MM.1S (cell line): ENCODE measurements around the gene SCGB1A1.

ENCODE experiments used
- DNase-seq: peaks from one replicate; pipeline ENCODE4 v3.0.0-alpha.2; 2015
- H2AFZ ChIP-seq: fragments of 300-600 bp; sonication (generic); 2 replicates; pipeline ENCODE4 v1.6.0; 2016; ENCODE audit warnings: antibody characterized with exemption, low read length
- H3F3A ChIP-seq: fragments of 300-600 bp; sonication (generic); 2 replicates; pipeline ENCODE4 v1.6.1; 2016; ENCODE audit warnings: mild to moderate bottlenecking, antibody characterized with exemption, low read length, moderate library complexity, mixed read lengths; ENCODE audit not compliant: insufficient read depth
- H3K27ac ChIP-seq: fragments of 300-600 bp; sonication (generic); 2 replicates; pipeline ENCODE4 v1.5.1; 2016; ENCODE audit warnings: mild to moderate bottlenecking, low read length
- H3K27me3 ChIP-seq: fragments of 300-600 bp; sonication (generic); replicated peaks from 2 replicates; pipeline ENCODE4 v1.6.0; 2016; ENCODE audit warnings: low read length; ENCODE audit not compliant: insufficient read depth
- H3K36me3 ChIP-seq: fragments of 300-600 bp; sonication (generic); replicated peaks from 2 replicates; pipeline ENCODE4 v1.6.1; 2016; ENCODE audit warnings: mild to moderate bottlenecking, low read length, mixed read lengths; ENCODE audit not compliant: insufficient read depth
- H3K4me1 ChIP-seq: fragments of 300-600 bp; sonication (generic); 2 replicates; pipeline ENCODE4 v1.6.1; 2016; ENCODE audit warnings: low read length, mixed read lengths
- H3K4me2 ChIP-seq: fragments of 300-600 bp; sonication (generic); 2 replicates; pipeline ENCODE4 v1.6.0; 2016; ENCODE audit warnings: low read depth, low read length
- H3K4me3 ChIP-seq: fragments of 300-600 bp; sonication (generic); 2 replicates; pipeline ENCODE4 v1.5.1; 2016; ENCODE audit warnings: low read length, mixed read lengths
- H3K79me2 ChIP-seq: fragments of 300-600 bp; sonication (generic); 2 replicates; pipeline ENCODE4 v1.6.1; 2016; ENCODE audit warnings: mixed run types, low read length, mixed read lengths
- H3K9ac ChIP-seq: fragments of 300-600 bp; sonication (generic); 2 replicates; pipeline ENCODE4 v1.6.1; 2016; ENCODE audit warnings: low read length, mixed read lengths
- H3K9me2 ChIP-seq: fragments of 300-600 bp; sonication (generic); replicated peaks from 2 replicates; pipeline ENCODE4 v1.6.1; 2016; ENCODE audit warnings: mild to moderate bottlenecking, low read length, mixed read lengths; ENCODE audit not compliant: insufficient read depth
- H3K9me3 ChIP-seq: fragments of 300-600 bp; sonication (generic); replicated peaks from 2 replicates; pipeline ENCODE4 v1.6.1; 2016; ENCODE audit warnings: mild to moderate bottlenecking, low read length, mixed read lengths; ENCODE audit not compliant: insufficient read depth
- H4K20me1 ChIP-seq: fragments of 300-600 bp; sonication (generic); 2 replicates; pipeline ENCODE4 v1.6.1; 2016; ENCODE audit warnings: mild to moderate bottlenecking, low read length, moderate library complexity, mixed read lengths; ENCODE audit not compliant: insufficient read depth
- EZH2 ChIP-seq: fragments of 300-600 bp; sonication (generic); optimal IDR thresholded peaks from 2 replicates; pipeline ENCODE3; 2017; ENCODE audit warnings: low read depth, mild to moderate bottlenecking, antibody characterized with exemption, low read length, mixed read lengths
- EZH2phosphoT487 ChIP-seq: fragments of 300-600 bp; sonication (generic); IDR thresholded peaks from 2 replicates; pipeline ENCODE4 v1.6.1; 2018; ENCODE audit warnings: antibody characterized with exemption, low read length
- TF ChIP-seq, protein P1 (sequence below): fragments of 300-600 bp; sonication (generic); IDR thresholded peaks from 2 replicates; pipeline ENCODE4 v1.5.1; 2016; ENCODE audit warnings: antibody characterized with exemption, low read length, mixed read lengths

SCGB1A1 gene

GRCh38 chr11:62432695-62433094 lies 13.9 kb downstream of the SCGB1A1 start:
- no peak for DNase-seq
- no peak overlapping the region for H3K27ac ChIP-seq

GRCh38 chr11:62433141-62433903 lies 14.5 kb downstream of the SCGB1A1 start:
- peaks cover 4% of the 10 kb centered on the region; the same call in 1 of the 2 replicates for H3F3A ChIP-seq
- no peak overlapping the region for H3K27ac ChIP-seq
- DNase-seq: no peak
- no peaks in the 10 kb centered on the region for H3K9me2 ChIP-seq
- no peak overlapping the region for H3K9ac ChIP-seq
- H3K27me3 ChIP-seq: no peaks in the 10 kb centered on the region
- no peak overlapping the region for H3K4me2 ChIP-seq
- H3K79me2 ChIP-seq: no peaks in the 10 kb centered on the region
- H2AFZ ChIP-seq: no peak overlapping the region
- TF ChIP-seq, protein P1, sequence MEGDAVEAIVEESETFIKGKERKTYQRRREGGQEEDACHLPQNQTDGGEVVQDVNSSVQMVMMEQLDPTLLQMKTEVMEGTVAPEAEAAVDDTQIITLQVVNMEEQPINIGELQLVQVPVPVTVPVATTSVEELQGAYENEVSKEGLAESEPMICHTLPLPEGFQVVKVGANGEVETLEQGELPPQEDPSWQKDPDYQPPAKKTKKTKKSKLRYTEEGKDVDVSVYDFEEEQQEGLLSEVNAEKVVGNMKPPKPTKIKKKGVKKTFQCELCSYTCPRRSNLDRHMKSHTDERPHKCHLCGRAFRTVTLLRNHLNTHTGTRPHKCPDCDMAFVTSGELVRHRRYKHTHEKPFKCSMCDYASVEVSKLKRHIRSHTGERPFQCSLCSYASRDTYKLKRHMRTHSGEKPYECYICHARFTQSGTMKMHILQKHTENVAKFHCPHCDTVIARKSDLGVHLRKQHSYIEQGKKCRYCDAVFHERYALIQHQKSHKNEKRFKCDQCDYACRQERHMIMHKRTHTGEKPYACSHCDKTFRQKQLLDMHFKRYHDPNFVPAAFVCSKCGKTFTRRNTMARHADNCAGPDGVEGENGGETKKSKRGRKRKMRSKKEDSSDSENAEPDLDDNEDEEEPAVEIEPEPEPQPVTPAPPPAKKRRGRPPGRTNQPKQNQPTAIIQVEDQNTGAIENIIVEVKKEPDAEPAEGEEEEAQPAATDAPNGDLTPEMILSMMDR: no peak
- TF ChIP-seq EZH2: no peak
- no peak for TF ChIP-seq EZH2phosphoT487
- 0 out of 2 replicates have a peak, but pooled peaks cover 4% of the 10 kb centered on the region for H3K4me1 ChIP-seq
- H3K36me3 ChIP-seq: no peaks in the 10 kb centered on the region
- no peaks in the 10 kb centered on the region for H4K20me1 ChIP-seq
- H3K9me3 ChIP-seq: no peaks in the 10 kb centered on the region
- H3K4me3 ChIP-seq: no peak overlapping the region

More at GRCh38 chr11:62432695-62433094, 13.9 kb downstream of the SCGB1A1 start:
- Histone ChIP-seq H3K4me1 (peaks cover 7% of the 10 kb centered on the region; the same call in 1 of the 2 replicates), H4K20me1 (no peaks in the 10 kb centered on the region), H3K4me2 (no peak overlapping the region), H3K9ac (no peak overlapping the region), H3K9me3 (no peaks in the 10 kb centered on the region), H3K9me2 (no peaks in the 10 kb centered on the region), H2AFZ (no peak overlapping the region), H3K36me3 (no peaks in the 10 kb centered on the region), H3F3A (peaks cover 4% of the 10 kb centered on the region; the same call in 1 of the 2 replicates), H3K4me3 (no peak overlapping the region), H3K27me3 (no peaks in the 10 kb centered on the region), H3K79me2 (no peaks in the 10 kb centered on the region)
- no peak for TF ChIP-seq EZH2
- TF ChIP-seq EZH2phosphoT487: no peak
- TF ChIP-seq, protein P1: no peak

GRCh38 chr11:62433904-62434276 lies 15.1 kb downstream of the SCGB1A1 start:
- Histone ChIP-seq H3K9me3 (no peaks in the 10 kb centered on the region), H3K4me1 (0 out of 2 replicates have a peak, but pooled peaks cover 4% of the 10 kb centered on the region), H3K4me3 (no peak overlapping the region), H3K9ac (no peak overlapping the region), H3K27me3 (no peaks in the 10 kb centered on the region), H2AFZ (no peak overlapping the region), H3K4me2 (no peak overlapping the region), H3K9me2 (no peaks in the 10 kb centered on the region), H3K36me3 (no peaks in the 10 kb centered on the region), H3K79me2 (no peaks in the 10 kb centered on the region), H3F3A (peaks cover 4% of the 10 kb centered on the region; the same call in 1 of the 2 replicates), H4K20me1 (no peaks in the 10 kb centered on the region), H3K27ac (no peak overlapping the region)
- TF ChIP-seq EZH2: no peak
- no peak for TF ChIP-seq EZH2phosphoT487
- TF ChIP-seq, protein P1: no peak
- no peak for DNase-seq
